OCI-M2 (cell line): Measurements from ENCODE around the gene SMG9.

Experiments
- DNase-seq: peaks from one replicate; lab custom pipeline; 2025; ENCODE audit not compliant: unreplicated experiment; lab: John Stamatoyannopoulos, UW

SMG9 gene

DNA sequence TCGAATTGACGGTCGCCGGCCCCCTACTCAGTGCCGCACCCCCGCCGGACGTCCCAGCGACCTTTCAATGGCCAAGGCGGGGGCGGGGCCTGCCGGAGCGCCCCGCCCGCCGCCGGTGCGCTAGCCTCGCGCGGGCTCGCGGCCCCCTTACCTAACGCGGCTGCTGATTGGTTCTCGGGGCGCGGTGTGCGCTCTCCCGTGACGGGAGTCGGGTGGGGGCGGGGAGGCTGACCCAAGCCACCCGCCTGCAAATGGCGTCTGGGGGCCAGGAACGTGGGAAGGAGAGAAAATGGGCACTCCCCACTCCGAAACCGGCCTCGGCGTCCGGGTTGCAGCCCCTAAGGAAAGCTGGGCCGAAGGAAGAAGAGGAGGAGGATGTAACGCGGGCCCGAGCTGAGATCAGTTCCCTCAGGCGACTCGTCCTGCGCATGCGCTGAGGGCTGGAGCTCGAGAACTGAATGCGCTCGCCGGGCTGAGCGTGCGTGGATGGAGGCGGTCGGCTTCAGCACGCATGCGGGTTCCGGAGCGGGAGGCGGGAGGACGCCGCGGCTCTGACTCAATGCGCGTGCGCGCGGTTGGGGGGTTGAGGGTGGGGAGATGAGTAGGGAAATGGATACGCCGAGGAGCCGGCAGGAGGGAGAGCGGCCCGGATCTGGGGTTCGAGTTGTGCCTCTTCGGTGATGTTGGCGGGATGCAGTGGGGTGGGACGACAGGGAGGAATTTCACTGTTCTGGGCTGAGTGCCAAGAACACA lies at the start of gene SMG9:
Gene SMG9 (minus strand): TSS at position 460 of the 753 bp plus-strand sequence. CDS start 4,221 bp downstream, outside the sequence.
- peak; percentile 96 for DNase-seq

- no peak for DNase-seq
Observed at GRCh38 chr19:43804432-43804831, 49.7 kb upstream of the SMG9 start.

DNA sequence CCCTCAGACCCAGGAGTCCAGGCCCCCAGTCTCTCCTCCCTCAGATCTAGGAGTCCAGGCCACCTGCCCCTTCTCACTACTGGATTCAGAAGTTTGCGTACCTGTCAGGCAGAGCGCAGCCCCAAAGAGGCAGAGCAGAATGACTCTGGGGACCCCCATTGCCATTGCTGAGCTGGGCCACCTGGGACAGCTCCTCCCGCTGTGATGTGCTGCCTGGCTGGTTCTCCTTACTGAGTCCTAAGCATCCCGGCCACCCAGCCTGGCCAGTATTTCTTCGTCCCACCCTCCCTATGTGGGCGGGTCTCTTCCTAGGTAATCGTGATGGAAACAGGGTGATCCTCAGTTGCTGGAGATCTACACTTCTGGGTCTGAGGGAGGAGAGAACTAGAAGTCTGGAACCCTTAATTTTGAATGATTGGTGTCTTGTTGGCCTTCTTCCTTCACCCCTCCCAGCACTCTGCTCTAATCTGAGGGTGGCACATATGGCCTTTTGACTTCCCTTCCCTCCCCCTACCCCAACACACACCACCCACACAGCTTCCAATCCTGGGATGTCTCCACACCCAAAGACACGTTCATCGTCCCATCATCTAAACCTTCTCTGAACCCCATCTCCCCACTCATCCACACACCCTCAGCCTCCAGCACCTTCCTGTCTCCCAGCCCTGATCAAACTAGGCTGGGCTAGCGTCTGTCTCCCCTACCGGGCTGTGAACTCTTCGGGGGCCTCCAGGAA lies 47.6 kb upstream of the SMG9 start, which contains the start of gene LYPD5:
Gene LYPD5 (minus strand): TSS at position 232 of the 736 bp plus-strand sequence. CDS start 67 bp downstream, at position 165.
- no peak for DNase-seq

DNA sequence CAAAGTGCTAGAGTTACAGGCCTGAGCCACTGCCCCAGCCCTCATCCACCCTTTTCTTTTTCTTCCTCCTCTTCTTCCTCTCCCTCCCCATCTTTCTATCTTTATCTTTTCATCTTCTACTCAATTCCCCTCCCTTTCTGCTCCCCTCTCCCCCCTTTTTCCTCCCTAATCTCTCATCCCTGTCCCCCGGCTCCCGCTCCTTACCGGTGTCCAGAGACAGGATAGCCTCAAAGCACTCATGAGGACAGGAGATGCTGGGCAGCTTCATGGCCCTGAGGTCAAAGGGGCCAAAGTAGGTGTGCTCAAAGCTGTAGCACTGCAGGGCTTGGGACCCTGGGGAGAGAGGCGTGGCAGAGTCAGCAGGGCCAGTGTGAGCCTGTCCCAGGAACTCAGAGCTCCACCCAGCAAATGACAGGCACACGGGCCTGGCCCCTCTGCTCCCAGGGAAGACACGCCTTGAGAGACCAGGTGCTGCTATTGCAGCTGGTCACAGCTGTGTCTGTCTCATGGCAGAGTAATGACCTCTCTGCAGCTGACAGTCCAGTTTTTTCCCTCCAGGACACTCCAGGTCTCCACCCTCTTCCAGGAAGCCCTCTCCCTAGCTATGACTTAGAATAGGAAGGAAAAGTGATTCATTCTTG lies 44.9 kb upstream of the SMG9 start:
- DNase-seq = no peak

- no peak for DNase-seq
Observed at GRCh38 chr19:43798546-43799409, 44.0 kb upstream of the SMG9 start.

DNA sequence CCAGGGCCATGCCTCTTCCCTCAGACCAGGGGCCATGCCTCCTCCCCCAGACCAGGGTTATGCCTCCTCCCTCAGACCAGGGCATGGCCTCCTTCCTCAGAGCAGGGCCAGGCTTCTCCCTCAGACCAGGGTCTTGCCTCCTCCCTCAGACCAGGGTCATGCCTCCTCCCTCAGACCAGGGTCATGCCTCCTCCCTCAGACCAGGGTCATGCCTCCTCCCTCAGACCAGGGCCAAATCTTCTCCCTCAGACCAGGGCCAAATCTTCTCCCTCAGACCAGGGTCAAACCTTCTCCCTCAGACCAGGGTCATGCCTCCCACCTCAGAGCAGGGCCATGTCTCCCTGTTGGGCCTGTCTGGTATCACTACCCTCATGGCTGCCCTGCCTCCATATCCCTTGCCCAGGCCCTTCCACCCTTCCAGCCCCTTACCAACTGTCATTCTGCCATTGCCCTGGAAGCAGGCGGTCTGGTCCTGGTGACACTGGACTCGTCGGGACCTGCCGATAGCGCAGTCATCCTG lies 43.3 kb upstream of the SMG9 start:
- DNase-seq = no peak

DNA sequence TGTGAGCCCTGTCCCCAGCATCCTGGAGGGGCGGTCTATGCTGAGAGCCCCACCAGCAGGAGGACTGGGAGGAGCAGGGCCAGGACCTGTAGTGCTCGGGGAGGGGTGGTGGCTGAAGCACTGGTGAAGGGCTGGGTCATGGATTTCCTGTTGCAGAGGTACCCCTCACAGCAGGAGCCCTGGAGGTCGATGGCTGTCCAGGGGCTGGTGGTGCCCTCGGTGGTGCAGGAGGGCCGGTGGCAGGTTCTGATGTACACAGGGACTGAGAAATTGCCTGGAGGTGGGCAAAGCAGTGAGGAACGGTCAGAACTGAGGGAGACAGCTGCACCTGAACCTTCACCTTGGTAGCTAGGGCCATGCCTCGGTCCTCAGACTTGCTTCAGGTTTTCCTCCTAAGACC lies 42.8 kb upstream of the SMG9 start:
- no peak for DNase-seq

- no peak for DNase-seq
Observed at GRCh38 chr19:43797118-43797517, 42.4 kb upstream of the SMG9 start.

DNA sequence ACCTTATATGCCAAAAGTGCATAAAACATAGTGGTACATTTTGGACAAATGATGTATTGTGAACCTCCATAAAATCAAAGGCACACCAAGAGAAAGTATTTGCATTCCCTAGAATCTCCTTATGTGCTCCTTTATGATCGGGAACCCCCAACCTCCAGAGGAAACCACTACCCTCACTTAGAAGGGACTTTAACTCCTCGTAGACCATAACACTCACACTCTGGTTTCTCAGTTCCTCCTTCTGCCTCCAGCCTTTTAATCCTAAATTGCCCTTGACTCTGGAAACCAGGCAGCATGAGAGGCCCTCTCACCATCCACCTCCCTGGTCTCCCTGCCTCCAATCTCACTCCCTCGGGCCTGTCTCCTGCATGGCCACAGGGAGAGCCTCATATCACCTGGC lies 35.8 kb upstream of the SMG9 start:
- no peak for DNase-seq

- no peak for DNase-seq
Observed at GRCh38 chr19:43789029-43789428, 34.3 kb upstream of the SMG9 start.

DNA sequence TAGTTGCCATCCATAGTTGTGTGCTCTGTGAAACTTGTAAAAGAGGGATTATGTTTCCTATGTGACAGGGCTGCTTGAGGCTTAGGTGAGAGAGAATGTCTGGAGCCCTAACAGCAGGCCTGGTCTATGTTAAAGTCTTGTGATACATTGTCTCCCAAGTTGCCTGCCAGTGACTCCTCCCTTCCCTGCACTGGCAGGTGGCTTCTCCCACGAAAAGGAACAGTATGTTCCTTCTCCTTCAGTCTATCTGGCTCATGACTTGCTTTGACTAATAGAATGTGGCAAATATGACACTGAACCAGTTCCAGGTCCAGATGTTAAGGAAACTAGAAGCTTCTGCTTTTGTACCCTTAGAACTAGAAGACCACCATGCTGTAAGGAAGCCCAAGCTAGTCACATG lies 31.9 kb upstream of the SMG9 start:
- DNase-seq = no peak

- peak; percentile 70 for DNase-seq
Observed at GRCh38 chr19:43784981-43785808, 30.4 kb upstream of the SMG9 start.

- DNase-seq = no peak
Observed at GRCh38 chr19:43784241-43784980, 29.6 kb upstream of the SMG9 start.

DNA sequence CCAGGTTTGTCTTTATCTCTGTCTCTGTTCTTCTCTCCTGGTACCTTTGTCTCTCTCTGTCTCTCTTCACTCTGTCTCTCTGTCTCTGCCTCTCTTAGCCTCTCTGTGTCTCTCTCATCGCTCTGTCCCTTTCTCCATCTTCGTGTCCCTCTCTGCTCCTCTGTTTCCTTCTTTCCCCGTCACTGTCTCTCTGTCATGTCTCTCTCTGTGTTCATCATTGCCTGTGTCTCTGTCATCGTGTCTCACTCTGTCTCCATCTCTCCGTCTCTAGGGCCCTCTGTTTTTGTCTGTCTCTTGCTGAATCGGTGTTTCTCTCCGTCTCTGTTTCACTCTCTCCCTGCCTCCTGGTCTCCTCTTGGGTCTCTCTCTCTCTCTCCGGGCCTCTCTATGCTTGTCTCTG lies 28.9 kb upstream of the SMG9 start:
- no peak for DNase-seq

- DNase-seq = no peak
Observed at GRCh38 chr19:43782689-43783231, 28.0 kb upstream of the SMG9 start.

- no peak for DNase-seq
Observed at GRCh38 chr19:43782311-43782660, 27.5 kb upstream of the SMG9 start.

DNA sequence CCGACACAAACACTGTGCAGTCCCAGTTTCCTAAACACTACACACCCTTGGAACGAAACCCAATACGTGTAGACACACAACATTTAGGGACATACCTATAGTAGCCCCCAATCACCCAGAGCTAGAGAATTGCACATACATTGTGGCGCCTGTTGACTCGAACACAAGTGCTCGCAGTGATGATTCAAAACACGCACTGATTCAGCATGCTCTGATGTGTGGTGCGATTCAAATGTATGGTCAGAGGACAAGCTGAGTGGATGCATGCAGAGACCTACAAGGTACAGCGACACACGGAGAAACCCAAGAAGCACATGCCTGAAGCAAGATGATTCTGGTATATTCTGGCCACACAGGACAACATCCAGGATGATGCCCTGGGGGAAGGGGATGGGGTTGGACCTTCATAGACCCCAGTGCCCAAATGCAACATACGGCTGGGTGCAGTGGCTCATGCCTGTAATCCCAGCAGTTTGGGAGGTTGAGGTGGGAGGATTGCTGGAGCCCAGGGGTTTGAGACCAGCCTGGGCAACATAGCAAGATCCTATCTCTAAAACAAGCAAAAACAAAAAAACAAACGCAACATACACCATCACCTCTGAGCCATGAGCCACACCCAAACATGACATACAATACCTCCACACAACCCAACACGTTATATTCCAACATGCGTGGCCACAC lies 27.0 kb upstream of the SMG9 start:
- DNase-seq = no peak
